ENCODE results near the gene CDT1.

The CDT1 gene

DNA sequence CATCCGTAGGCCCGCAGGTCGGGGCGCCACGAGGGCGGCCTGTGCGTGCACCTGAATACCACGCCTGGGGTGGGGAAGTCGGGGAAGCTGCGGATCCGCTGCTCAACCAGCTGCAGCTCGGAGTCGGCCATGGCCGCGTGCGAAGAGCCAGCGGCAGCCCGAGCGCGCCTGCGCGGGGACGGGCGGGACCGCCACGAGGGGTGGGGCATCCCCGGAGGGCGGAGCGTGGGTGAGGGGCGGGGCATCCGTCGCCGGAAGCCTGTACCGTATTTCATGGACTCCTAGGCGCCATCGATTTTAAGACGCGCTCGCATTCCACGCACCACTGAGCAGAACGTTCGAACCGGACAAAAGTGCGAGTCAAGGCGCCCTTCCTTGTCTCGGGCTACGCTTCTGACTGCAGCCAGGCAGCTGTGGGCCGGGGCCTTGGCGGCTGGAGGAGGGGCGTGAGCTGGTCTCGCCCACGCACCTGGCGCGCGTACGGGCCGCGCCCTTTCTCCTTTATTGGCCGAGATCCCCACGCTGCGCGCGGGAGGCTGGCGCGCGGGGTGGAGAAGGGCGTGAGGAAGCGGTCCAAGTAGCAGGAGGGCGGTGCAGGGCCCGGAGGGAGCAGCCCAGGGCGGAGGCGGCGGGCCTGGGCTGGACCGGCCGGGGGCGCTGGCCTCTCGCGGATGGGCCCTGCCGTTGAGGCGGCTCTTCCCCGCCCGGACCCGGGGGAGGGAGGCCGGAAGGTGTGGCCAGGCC is 8.4 kb downstream of the CDT1 start, which contains the start of gene APRT:
TSS of gene APRT (minus strand) at position 160 of the 744 bp plus-strand sequence. CDS start at position 131, 29 bp downstream.
- peaks cover 19% of the 10 kb centered on the region for H3K79me2 ChIP-seq (ENCODE audit: control insufficient read depth, insufficient read depth, low read length)
- peak within 1 kb of the TSS; percentile 97 for H3K9ac ChIP-seq (ENCODE audit: low read length)
- H3K23ac ChIP-seq (ENCODE audit: low read length), result peak within 1 kb of the TSS; percentile 97
- H3K4me3 ChIP-seq (ENCODE audit: low read length), result peak within 1 kb of the TSS; percentile 90
- H2BK5ac ChIP-seq (ENCODE audit: low read length), result peak within 1 kb of the TSS; percentile 95
- H3K36me3 ChIP-seq (ENCODE audit: control insufficient read depth, insufficient read depth, low read length), result peaks cover 12% of the 10 kb centered on the region
- H3K4me2 ChIP-seq (ENCODE audit: low read length), result peak within 1 kb of the TSS; percentile 98
- H4K5ac ChIP-seq (ENCODE audit: low read length), result no peak within 1 kb of the TSS
- H2AK5ac ChIP-seq (ENCODE audit: low read length), result peak within 1 kb of the TSS; percentile 74
- H4K8ac ChIP-seq (ENCODE audit: low read depth, low read length), result peak within 1 kb of the TSS; percentile 57
- peak within 1 kb of the TSS; percentile 76 for H3K4ac ChIP-seq (ENCODE audit: low read depth, low read length)
- H3K79me1 ChIP-seq (ENCODE audit: low read length), result peaks cover 5% of the 10 kb centered on the region
- H3K27me3 ChIP-seq (ENCODE audit: insufficient read depth, low read length, poor library complexity), result no peaks in the 10 kb centered on the region
- H3K18ac ChIP-seq (ENCODE audit: low read length), result peak within 1 kb of the TSS; percentile 93
- peak within 1 kb of the TSS; percentile 99 for H3K56ac ChIP-seq (ENCODE audit: low read length)
- H3K27ac ChIP-seq (ENCODE audit: low read depth, low read length), result peak within 1 kb of the TSS; percentile 98
- no peaks in the 10 kb centered on the region for H3K4me1 ChIP-seq (ENCODE audit: control insufficient read depth, low read depth, low read length)
- H2BK120ac ChIP-seq (ENCODE audit: low read depth, low read length), result peak within 1 kb of the TSS; percentile 39
- WGBS (ENCODE audit: extremely low coverage, insufficient coverage, low lambda C conversion rate), result no CpG with 5 or more reads among the region's 84 CpGs
- peak; percentile 94 for DNase-seq
- H2BK15ac ChIP-seq (replicated peaks; ENCODE audit: low read depth), result no peak within 1 kb of the TSS

DNA sequence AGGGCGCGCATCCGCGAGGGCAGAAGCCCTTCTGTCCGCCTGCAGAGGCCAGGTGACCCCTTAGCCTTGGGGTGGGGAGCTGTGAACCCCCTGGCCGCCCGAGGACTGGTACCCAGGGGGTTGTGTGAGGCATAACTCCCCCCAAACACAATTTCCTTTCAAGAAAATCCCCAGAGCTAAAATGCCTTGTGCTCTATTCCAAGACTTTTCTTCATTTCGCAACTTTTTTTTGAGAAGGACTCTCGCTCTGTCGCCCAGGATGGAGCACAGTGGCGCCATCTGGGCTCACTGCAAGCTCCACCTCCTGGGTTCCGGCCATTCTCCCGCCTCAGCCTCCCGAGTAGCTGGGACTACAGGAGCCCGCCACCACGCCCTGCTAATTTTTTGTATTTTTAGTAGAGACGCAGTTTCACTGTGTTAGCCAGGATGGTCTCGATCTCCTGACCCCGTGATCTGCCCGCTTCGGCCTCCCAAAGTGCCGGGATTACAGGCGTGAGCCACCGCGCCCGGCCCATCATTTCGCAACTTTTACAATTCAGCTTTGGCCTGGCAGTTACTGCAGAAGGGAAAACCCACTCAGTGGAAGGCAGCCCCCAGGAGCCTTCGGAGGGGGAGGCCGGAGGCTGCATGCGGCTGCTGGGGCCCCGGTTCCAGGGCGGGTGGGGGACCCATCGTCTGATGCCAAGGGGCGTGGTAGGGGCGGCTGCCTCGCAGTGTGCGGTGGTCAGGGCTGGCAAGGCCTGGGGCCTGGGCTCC is 9.1 kb downstream of the CDT1 start:
- H3K9ac ChIP-seq (ENCODE audit: low read length), result peak overlapping the region; percentile 96
- no peak overlapping the region for H4K8ac ChIP-seq (ENCODE audit: low read depth, low read length)
- peak overlapping the region; percentile 93 for H3K18ac ChIP-seq (ENCODE audit: low read length)
- H3K56ac ChIP-seq (ENCODE audit: low read length), result peak overlapping the region; percentile 99
- no peak overlapping the region for H2AK5ac ChIP-seq (ENCODE audit: low read length)
- H2BK15ac ChIP-seq (replicated peaks; ENCODE audit: low read depth), result no peak overlapping the region
- H3K4ac ChIP-seq (ENCODE audit: low read depth, low read length), result peak overlapping the region; percentile 40
- peaks cover 5% of the 10 kb centered on the region for H3K79me1 ChIP-seq (ENCODE audit: low read length)
- no peaks in the 10 kb centered on the region for H3K4me1 ChIP-seq (ENCODE audit: control insufficient read depth, low read depth, low read length)
- H3K36me3 ChIP-seq (ENCODE audit: control insufficient read depth, insufficient read depth, low read length), result peaks cover 6% of the 10 kb centered on the region
- no peak overlapping the region for H2BK120ac ChIP-seq (ENCODE audit: low read depth, low read length)
- H3K27ac ChIP-seq (ENCODE audit: low read depth, low read length), result peak overlapping the region; percentile 98
- H3K4me2 ChIP-seq (ENCODE audit: low read length), result peak overlapping the region; percentile 59
- WGBS (ENCODE audit: extremely low coverage, insufficient coverage, low lambda C conversion rate), result no CpG with 5 or more reads among the region's 37 CpGs
- no peak overlapping the region for H4K5ac ChIP-seq (ENCODE audit: low read length)
- H2BK5ac ChIP-seq (ENCODE audit: low read length), result no peak overlapping the region
- no peak overlapping the region for H3K4me3 ChIP-seq (ENCODE audit: low read length)
- H3K27me3 ChIP-seq (ENCODE audit: insufficient read depth, low read length, poor library complexity), result no peaks in the 10 kb centered on the region
- peaks cover 19% of the 10 kb centered on the region for H3K79me2 ChIP-seq (ENCODE audit: control insufficient read depth, insufficient read depth, low read length)
- no peak overlapping the region for H3K23ac ChIP-seq (ENCODE audit: low read length)
- DNase-seq, result peak; percentile 83

DNA sequence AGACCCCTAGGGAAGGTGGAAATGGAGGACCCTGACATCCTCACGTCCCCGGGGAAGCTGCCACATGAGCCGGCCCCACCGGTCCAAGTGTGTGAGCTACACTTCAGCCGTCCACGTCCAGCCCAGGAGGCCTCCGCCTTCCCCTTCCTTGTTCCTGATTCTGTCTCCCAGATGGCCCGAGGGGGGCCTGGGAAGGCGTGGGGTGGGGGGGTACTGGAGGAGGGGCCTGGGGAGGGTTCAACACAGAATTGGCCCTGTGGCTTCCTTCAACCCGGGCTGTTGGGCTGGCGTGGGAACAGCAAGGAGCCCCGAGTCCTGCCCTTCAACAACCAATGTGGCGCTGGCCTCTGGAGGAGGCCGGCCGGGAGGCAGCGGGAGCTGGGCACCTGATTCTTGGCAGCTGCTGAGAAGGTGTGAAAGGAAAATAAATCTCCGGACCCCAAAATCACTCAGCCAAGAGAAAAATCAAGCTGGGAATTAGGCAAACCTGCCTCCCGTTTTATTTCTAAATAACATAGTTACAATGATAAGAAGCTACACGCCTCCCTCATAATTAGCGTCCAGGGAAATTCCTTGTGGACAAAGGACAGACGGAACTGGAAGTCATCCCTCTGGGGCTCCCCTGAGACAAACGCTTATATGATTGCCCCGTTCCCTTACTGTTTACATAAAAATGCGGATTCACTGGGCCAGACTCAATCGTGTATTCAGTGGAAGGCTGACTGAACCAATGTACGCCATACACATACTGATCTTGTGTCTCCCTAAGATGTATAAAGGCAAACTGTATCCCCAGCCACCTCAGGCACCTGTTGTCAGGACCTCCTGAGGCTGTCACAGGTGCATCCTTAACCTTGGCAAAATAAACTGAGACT is 9.9 kb downstream of the CDT1 start:
- Histone ChIP-seq H2BK120ac (ENCODE audit: low read depth, low read length) (no peak overlapping the region), H3K56ac (ENCODE audit: low read length) (peak overlapping the region; percentile 67), H4K8ac (ENCODE audit: low read depth, low read length) (no peak overlapping the region), H3K4me3 (ENCODE audit: low read length) (no peak overlapping the region), H2BK15ac (replicated peaks; ENCODE audit: low read depth) (no peak overlapping the region), H3K23ac (ENCODE audit: low read length) (no peak overlapping the region), H3K36me3 (ENCODE audit: control insufficient read depth, insufficient read depth, low read length) (peaks cover 4% of the 10 kb centered on the region), H3K4me1 (ENCODE audit: control insufficient read depth, low read depth, low read length) (no peaks in the 10 kb centered on the region), H4K5ac (ENCODE audit: low read length) (no peak overlapping the region), H3K4ac (ENCODE audit: low read depth, low read length) (peak overlapping the region; percentile 40), H2BK5ac (ENCODE audit: low read length) (no peak overlapping the region), H2AK5ac (ENCODE audit: low read length) (no peak overlapping the region), H3K18ac (ENCODE audit: low read length) (no peak overlapping the region), H3K27ac (ENCODE audit: low read depth, low read length) (no peak overlapping the region), H3K79me1 (ENCODE audit: low read length) (peaks cover 5% of the 10 kb centered on the region), H3K79me2 (ENCODE audit: control insufficient read depth, insufficient read depth, low read length) (peaks cover 19% of the 10 kb centered on the region), H3K27me3 (ENCODE audit: insufficient read depth, low read length, poor library complexity) (no peaks in the 10 kb centered on the region), H3K9ac (ENCODE audit: low read length) (no peak overlapping the region), H3K4me2 (ENCODE audit: low read length) (no peak overlapping the region)
- WGBS (ENCODE audit: extremely low coverage, insufficient coverage, low lambda C conversion rate), result no CpG with 5 or more reads among the region's 26 CpGs
- no peak for DNase-seq

DNA sequence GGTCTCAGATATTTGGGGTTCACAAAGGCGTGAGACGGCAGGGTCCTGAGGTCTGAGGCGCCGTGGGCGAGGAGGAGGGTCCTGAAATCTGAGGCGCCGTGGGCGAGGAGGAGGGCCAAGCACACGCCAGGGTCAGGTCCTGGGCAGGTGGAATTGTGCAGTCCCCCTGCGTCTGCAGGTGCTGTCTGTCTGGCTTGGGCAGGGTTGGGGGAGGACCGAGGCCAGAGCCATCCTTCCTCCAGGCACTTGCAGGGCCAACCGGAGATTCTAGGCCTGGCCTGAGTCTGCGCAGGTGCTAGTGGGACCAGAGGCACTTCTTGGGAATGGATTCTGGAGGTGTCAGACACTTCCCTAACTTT is 10.5 kb downstream of the CDT1 start:
- Histone ChIP-seq H2BK120ac (ENCODE audit: low read depth, low read length) (no peak overlapping the region), H3K4ac (ENCODE audit: low read depth, low read length) (no peak overlapping the region), H3K4me3 (ENCODE audit: low read length) (no peak overlapping the region), H3K23ac (ENCODE audit: low read length) (no peak overlapping the region), H2BK15ac (replicated peaks; ENCODE audit: low read depth) (no peak overlapping the region), H3K4me2 (ENCODE audit: low read length) (no peak overlapping the region), H3K79me1 (ENCODE audit: low read length) (peaks cover 5% of the 10 kb centered on the region), H3K27ac (ENCODE audit: low read depth, low read length) (no peak overlapping the region), H4K8ac (ENCODE audit: low read depth, low read length) (no peak overlapping the region), H3K27me3 (ENCODE audit: insufficient read depth, low read length, poor library complexity) (no peaks in the 10 kb centered on the region), H3K79me2 (ENCODE audit: control insufficient read depth, insufficient read depth, low read length) (peaks cover 19% of the 10 kb centered on the region), H4K5ac (ENCODE audit: low read length) (no peak overlapping the region), H3K9ac (ENCODE audit: low read length) (no peak overlapping the region), H3K56ac (ENCODE audit: low read length) (no peak overlapping the region), H2BK5ac (ENCODE audit: low read length) (no peak overlapping the region), H2AK5ac (ENCODE audit: low read length) (no peak overlapping the region), H3K18ac (ENCODE audit: low read length) (no peak overlapping the region), H3K36me3 (ENCODE audit: control insufficient read depth, insufficient read depth, low read length) (peaks cover 2% of the 10 kb centered on the region), H3K4me1 (ENCODE audit: control insufficient read depth, low read depth, low read length) (no peaks in the 10 kb centered on the region)
- no peak for DNase-seq
- WGBS (ENCODE audit: extremely low coverage, insufficient coverage, low lambda C conversion rate), result no CpG with 5 or more reads among the region's 13 CpGs

DNA sequence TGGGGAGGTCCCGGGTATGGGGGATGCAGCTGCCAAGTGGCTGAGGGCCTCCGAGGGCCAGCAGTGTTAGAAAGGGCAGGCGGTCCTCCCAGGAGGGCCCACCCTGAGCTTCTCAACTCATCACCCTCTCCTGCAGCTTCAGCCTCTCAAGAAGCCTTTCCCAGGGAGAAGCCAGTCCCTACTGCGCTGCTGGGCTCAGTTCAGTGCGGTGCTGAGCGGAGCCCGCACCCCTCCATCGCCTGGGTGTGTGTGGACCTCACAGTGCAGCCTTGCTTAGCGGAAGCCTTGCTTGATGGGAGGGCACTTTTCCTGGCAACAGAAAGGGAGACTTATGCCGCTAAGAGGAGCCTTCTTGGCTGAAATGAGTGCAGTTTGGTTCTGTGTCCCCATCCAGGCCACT is 11.6 kb downstream of the CDT1 start:
- Histone ChIP-seq H3K4me1 (ENCODE audit: control insufficient read depth, low read depth, low read length) (no peaks in the 10 kb centered on the region), H2BK5ac (ENCODE audit: low read length) (no peak overlapping the region), H3K27ac (ENCODE audit: low read depth, low read length) (no peak overlapping the region), H4K8ac (ENCODE audit: low read depth, low read length) (no peak overlapping the region), H3K27me3 (ENCODE audit: insufficient read depth, low read length, poor library complexity) (no peaks in the 10 kb centered on the region), H3K36me3 (ENCODE audit: control insufficient read depth, insufficient read depth, low read length) (no peaks in the 10 kb centered on the region), H3K79me1 (ENCODE audit: low read length) (peaks cover 3% of the 10 kb centered on the region), H3K79me2 (ENCODE audit: control insufficient read depth, insufficient read depth, low read length) (peaks cover 14% of the 10 kb centered on the region), H3K4me2 (ENCODE audit: low read length) (no peak overlapping the region), H3K56ac (ENCODE audit: low read length) (no peak overlapping the region), H3K18ac (ENCODE audit: low read length) (no peak overlapping the region), H3K4me3 (ENCODE audit: low read length) (no peak overlapping the region), H3K4ac (ENCODE audit: low read depth, low read length) (no peak overlapping the region), H3K9ac (ENCODE audit: low read length) (no peak overlapping the region), H2BK120ac (ENCODE audit: low read depth, low read length) (no peak overlapping the region), H2BK15ac (replicated peaks; ENCODE audit: low read depth) (no peak overlapping the region), H3K23ac (ENCODE audit: low read length) (no peak overlapping the region), H4K5ac (ENCODE audit: low read length) (no peak overlapping the region), H2AK5ac (ENCODE audit: low read length) (no peak overlapping the region)
- DNase-seq, result no peak
- no CpG with 5 or more reads among the region's 10 CpGs for WGBS (ENCODE audit: extremely low coverage, insufficient coverage, low lambda C conversion rate)
